ENCODE data around the gene NETO2.
"Not testable (repeated sequence)": the region's sequence is repeated elsewhere in the genome, so short reads cannot be mapped to it uniquely, and the experiment has no call there.

NETO2 gene

GRCh38 chr16:47143677-47144558, at the start of gene NETO2:
NETO2 (minus strand) TSS chr16:47143945; CDS start chr16:47143612, 333 bp downstream.
- DNase-seq (ENCODE audit: low read depth) = peak; percentile 52

DNA sequence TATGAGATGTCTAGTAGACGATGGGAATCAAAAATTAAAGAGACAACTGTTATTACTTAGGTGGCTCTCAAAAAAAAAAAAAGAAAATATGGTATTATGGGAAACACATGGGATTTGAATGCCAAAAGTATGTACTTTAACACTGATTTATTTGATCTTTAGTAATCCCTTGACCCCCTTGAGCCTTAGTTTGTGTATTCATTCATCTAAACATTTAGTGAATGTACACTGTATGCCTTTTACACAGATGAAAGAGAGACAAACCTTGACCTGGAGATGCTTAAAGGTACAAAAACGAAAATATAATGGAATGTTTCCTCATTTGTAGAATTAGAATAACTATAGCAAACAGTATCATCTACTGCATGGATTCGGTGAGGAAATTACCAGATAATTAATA, 38.6 kb upstream of the NETO2 start:
- no peak for DNase-seq (ENCODE audit: low read depth)

- DNase-seq (ENCODE audit: low read depth) = not testable (repeated sequence)
Measured at GRCh38 chr16:47181066-47181465, 37.3 kb upstream of the NETO2 start.

- no peak for DNase-seq (ENCODE audit: low read depth)
Measured at GRCh38 chr16:47180073-47180472, 36.3 kb upstream of the NETO2 start.

DNA sequence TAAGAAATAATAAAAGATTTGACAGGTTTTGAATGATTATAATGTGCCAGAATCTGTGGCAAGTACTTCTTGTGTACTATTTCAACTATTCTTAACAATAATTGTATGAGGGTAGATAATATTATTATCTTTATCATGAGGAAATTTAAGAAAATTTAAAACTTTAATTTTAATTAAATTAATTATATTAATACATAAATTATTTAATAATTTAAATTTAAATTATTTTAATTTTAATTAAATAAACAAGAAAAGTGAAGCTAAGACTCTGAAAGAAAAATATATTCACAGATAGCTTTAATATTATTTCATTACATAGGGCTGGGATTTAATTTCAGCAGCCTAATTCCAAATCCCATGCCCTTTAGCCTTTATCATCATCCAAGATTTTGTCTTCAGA, 31.4 kb upstream of the NETO2 start:
- no peak for DNase-seq (ENCODE audit: low read depth)

DNA sequence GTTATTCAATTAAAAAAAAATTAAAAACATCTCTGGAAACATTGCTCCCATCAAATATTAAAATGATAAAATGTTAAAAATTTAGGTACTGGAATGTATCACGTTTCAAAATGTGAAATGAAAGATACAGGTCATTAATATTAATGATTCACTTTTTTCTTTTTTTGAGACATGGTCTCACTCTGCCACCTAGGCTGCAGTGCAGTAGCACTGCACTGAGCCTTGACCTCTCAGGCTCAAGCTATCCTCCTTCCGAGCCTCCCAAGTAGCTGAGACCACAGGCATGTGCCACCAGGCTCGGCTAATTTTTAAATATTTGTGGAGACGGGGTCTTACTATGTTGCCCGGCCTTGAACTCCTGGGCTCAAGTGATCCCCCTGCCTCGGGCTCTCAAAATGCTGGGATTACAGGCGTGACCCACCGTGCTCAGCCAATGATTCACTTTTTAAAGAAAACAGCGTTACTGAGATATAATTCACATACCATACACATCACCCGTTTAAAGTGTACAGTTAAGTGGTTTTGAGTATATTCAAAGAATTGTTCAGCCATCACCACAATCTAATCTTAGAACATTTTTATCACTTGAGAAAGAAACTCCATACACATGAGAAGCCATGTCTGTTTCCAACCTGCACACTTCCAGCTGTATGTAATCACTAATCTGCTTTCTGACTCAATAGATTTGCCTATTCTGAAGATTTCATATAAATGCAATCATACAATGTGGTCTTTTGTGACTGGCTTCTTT, 19.1 kb upstream of the NETO2 start:
- DNase-seq (ENCODE audit: low read depth) = no peak

DNA sequence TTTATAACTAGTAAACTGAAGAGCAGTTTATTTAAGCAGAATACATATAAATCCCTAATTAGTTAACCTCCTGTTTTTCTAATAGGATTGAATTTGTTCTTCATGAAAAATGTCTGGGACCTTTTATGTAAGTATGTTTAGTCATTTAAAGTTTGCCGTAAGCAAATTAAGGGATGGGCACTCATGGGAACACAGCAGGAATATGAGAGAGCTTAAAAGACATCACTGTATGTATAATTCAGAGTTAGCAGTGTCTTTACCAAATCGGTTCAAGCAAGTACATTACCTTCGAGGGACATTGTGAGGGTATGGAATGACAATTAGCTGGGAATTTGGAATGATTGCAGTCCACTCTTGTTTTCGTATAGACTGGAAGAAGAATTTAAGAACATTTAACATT, 17.7 kb upstream of the NETO2 start:
- no peak for DNase-seq (ENCODE audit: low read depth)

- no peak for DNase-seq (ENCODE audit: low read depth)
Measured at GRCh38 chr16:47160422-47160821, 16.7 kb upstream of the NETO2 start.

DNA sequence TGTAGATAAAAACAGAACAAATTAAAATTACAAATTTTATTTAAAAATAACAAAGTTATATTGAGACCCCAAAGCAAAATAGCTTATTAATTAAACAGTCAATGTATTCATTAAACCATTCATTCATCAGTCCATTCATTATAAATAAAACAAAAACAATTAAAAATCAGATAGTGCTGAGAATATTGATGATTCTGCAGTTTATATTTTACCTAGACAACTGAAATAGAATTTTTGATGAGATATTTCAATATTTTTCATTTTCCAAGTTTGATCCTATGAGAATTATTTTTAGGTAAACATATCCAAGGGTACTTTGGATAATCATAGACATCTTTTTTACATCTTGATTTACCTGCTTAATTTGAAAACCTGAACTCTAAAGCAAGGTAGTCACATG, 15.2 kb upstream of the NETO2 start:
- DNase-seq (ENCODE audit: low read depth) = no peak

DNA sequence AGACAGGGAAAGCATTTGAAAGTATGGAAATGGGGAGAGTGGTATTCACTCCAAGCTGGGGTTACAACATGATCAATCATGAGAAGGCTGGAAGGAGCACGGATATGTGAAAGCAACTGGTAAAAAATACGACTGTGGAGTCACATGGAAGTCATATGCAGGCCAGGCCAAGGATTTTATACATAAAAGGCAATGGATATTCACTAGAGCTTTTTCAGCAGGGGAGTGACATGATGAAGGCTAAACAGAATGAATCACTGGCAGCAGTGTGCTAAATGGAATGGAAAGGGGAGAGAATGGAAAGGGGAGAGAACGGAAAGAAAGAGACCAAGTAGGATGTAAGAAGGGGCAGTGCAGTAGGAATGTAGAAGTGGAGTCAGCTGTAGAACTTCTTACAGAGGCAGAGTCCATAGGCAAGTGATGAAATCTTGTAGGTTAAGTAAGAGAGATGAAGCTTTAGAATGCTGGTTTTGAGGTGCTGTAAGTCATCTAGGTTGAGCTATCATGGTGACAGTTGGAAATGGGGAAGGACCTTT, 13.0 kb upstream of the NETO2 start:
- DNase-seq (ENCODE audit: low read depth) = no peak

DNA sequence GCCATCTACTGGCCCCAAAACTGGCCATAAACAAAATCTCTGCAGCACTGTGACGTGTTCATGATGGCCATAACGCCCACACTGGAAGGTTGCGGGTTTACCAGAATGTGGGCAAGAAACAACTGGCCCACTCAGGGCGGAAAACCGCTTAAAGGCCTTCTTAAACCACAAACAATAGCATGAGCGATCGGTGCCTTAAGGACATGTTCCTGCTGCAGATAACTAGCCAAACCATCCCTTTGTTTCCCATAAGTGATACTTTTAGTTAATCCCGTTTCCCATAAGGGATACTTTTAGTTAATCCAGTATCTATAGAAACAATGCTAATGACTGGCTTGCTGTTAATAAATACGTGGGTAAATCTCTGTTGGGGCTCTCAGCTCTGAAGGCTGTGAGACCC, 8.8 kb upstream of the NETO2 start:
- DNase-seq (ENCODE audit: low read depth) = not testable (repeated sequence)

DNA sequence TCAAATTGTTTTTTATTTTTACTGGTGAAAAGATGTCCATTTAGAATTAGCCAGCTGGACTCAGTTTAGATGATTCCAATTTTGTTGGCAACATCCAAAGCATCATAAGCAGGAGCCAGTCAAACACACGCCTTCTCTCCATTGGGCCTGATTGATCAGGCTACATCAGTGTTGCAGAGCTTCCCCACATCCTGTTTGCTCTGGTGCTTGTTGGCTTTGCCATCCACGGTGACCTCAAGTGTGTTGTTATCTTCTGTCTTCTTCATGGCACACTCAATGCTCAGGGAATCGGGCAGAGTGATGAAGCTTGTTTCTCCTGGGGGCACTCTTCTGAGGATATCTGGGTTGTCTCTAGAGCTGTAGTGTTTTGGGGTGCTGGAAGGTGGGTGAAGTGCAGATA, 6.3 kb upstream of the NETO2 start:
- DNase-seq (ENCODE audit: low read depth) = no peak

- DNase-seq (ENCODE audit: low read depth) = no peak
Measured at GRCh38 chr16:47144559-47144877, 773 bp upstream of the NETO2 start.

GRCh38 chr16:47142821-47143676, 696 bp downstream of the NETO2 start:
- peak; percentile 36 for DNase-seq (ENCODE audit: low read depth)

- no peak for DNase-seq (ENCODE audit: low read depth)
Measured at GRCh38 chr16:47142486-47142820, 1.3 kb downstream of the NETO2 start.

- peak; percentile 76 for DNase-seq (ENCODE audit: low read depth)
Measured at GRCh38 chr16:47141773-47142485, 1.8 kb downstream of the NETO2 start.

DNA sequence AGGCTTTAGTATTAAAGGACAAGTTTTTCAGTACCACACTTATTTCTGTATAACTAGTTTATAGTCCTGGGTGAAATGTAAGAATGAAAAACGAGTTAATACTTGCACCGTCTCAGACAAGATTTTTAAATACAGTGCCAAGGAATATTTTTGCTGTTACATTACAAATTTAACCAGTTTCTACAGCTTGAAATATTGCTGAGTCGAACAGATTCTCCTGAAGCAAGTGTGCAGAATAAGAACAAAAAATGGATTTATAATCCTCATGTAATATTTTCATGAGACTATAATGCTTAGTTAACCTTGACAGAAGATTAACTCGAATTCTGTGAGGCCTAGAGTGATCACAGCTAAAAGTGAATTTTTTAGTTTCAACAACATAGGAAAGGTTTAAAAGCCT, 3.1 kb downstream of the NETO2 start:
- no peak for DNase-seq (ENCODE audit: low read depth)

DNA sequence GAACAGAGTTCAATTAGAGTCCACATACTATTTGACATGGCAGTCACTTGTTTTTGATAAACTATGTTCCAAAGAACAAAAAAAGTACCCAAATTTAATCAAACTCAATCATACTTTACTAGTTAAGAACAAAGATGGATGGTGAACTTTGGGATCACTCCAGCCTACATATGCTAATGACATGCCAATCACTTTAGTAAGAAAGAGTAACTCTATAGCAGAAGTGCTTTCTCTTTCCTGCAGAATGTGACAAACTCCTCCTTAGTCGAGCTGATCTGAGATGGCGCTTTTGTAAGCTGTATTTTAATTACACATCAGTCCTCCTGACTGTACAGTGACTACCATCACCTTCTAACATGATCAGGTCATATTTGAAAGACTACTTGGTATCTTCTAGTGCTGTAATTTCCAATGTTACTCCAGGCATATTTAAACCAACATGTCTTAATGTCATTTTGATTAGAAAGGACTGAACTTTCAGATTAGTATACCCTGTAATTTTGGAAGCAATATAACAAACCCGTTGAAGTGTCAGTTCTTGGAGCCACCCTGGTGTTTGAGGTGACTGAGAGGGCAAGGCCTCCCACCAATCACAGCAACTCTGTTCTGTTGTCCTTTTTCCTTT, 4.1 kb downstream of the NETO2 start:
- DNase-seq (ENCODE audit: low read depth) = no peak

GRCh38 chr16:47137925-47138324, 5.8 kb downstream of the NETO2 start:
- DNase-seq (ENCODE audit: low read depth) = not testable (repeated sequence)

- no peak for DNase-seq (ENCODE audit: low read depth)
Measured at GRCh38 chr16:47136099-47136842, 7.5 kb downstream of the NETO2 start.

GRCh38 chr16:47134550-47134949, 9.2 kb downstream of the NETO2 start:
- DNase-seq (ENCODE audit: low read depth) = no peak
